ENCODE data around the gene RAB17. TPM values are rescaled to one million over a fixed set of nuclear protein-coding genes. Genes with fewer than 3 reads are reported as not detected.

The RAB17 gene
- total RNA-seq, 4 donors from 2014 or later: 0.26 to 4.6 (median 4.0) TPM

DNA sequence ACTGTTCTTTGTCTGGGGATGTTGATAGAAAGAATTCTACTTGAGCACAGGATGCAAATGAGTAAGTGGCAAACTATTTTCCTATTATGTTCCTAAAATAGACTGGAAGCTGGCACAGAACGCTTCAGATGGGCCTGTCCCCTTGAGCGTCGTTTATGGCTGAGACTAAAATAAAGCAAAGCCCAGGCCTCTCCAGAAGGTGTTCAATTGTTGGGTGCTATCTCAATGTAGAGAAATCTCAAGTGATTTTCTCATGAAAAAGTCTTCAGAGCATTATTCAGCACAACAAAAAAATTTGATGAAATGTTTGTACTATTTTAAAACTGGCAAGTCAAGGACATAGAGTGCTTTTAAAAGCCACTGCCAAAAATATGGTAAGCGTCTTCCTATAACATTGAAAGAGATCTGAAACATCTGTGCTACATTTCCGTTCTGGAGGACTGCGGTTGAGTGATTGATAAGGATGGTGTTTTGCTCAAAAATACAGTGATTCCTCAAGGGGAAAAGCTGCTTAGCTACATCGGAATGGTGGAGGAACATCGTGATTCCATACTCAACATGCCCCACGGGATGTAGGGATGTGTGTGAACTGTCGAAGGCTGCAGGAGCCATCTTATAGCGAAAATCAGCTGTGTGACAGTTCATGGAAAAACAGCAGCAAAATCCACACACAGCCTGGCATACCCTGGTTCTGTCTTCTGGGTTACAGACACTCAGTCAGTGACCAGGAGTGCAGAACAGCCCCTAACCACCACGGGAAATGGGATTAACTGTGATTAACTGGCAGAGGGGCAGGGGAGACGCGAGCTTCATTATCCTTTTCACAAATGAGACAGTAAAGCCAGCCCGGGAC, 26.4 kb upstream of the RAB17 start:
- H3K36me3 ChIP-seq: no peaks in the 10 kb centered on the region
- H3K27me3 ChIP-seq: no peaks in the 10 kb centered on the region
- intact Hi-C loops (cut with DNase I; ENCODE audit: low total_unique reads): no loop called here
- H3K4me1 ChIP-seq: peaks cover 20 to 26% of the 10 kb centered on the region in 2 donors
- DNase-seq: no peak
- TF ChIP-seq POLR2A (IDR thresholded peaks at IDR 0.05): no peak
- TF ChIP-seq, protein P1, sequence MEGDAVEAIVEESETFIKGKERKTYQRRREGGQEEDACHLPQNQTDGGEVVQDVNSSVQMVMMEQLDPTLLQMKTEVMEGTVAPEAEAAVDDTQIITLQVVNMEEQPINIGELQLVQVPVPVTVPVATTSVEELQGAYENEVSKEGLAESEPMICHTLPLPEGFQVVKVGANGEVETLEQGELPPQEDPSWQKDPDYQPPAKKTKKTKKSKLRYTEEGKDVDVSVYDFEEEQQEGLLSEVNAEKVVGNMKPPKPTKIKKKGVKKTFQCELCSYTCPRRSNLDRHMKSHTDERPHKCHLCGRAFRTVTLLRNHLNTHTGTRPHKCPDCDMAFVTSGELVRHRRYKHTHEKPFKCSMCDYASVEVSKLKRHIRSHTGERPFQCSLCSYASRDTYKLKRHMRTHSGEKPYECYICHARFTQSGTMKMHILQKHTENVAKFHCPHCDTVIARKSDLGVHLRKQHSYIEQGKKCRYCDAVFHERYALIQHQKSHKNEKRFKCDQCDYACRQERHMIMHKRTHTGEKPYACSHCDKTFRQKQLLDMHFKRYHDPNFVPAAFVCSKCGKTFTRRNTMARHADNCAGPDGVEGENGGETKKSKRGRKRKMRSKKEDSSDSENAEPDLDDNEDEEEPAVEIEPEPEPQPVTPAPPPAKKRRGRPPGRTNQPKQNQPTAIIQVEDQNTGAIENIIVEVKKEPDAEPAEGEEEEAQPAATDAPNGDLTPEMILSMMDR (IDR thresholded peaks at IDR 0.05): no peak
- peak overlapping the region; percentile 84 to 97 for H3K27ac ChIP-seq
- H3K9me3 ChIP-seq: no peaks in the 10 kb centered on the region
- no peak overlapping the region for H3K4me3 ChIP-seq

DNA sequence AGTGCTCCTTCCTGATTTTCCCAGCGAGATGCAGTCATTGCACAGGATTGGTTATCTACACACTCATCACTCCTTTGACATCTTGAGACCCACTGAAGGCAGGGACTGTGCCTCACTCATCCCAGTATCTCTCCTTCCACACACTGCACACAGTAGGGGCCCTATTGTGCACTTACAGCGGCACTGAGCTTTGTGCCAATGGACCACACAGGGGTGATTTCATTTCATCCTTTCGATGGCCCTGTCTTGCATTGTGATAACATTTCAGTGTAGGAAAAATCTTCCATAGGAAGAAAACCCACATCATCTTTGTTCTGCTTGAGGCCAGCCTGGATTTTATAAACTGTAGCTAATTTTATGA, 25.8 kb upstream of the RAB17 start:
- intact Hi-C loops (cut with DNase I; ENCODE audit: low total_unique reads): no loop called here
- H3K27ac ChIP-seq: peak overlapping the region; percentile 84 to 97
- no peaks in the 10 kb centered on the region for H3K27me3 ChIP-seq

GRCh38 chr2:237615631-237616249, 25.2 kb upstream of the RAB17 start:
- Histone ChIP-seq H3K9me3 (no peaks in the 10 kb centered on the region), H3K4me3 (no peak overlapping the region), H3K36me3 (no peaks in the 10 kb centered on the region), H3K4me1 (peaks cover 20 to 26% of the 10 kb centered on the region in 2 donors), H3K27me3 (no peaks in the 10 kb centered on the region), H3K27ac (peak overlapping the region; percentile 84 to 97)
- no peak for DNase-seq
- TF ChIP-seq, protein P1 (IDR thresholded peaks at IDR 0.05): no peak
- no peak for TF ChIP-seq POLR2A (IDR thresholded peaks at IDR 0.05)
- intact Hi-C loops (cut with DNase I; ENCODE audit: low total_unique reads): no loop called here

More for the DNA sequence above, 25.8 kb upstream of the RAB17 start:
- Histone ChIP-seq H3K4me1 (peaks cover 20 to 26% of the 10 kb centered on the region in 2 donors), H3K36me3 (no peaks in the 10 kb centered on the region), H3K9me3 (no peaks in the 10 kb centered on the region), H3K4me3 (no peak overlapping the region)
- no peak for TF ChIP-seq POLR2A (IDR thresholded peaks at IDR 0.05)
- TF ChIP-seq, protein P1 (IDR thresholded peaks at IDR 0.05): no peak
- DNase-seq: no peak

- no peaks in the 10 kb centered on the region for H3K36me3 ChIP-seq
- intact Hi-C loops (cut with DNase I; ENCODE audit: low total_unique reads): no loop called here
- H3K9me3 ChIP-seq: no peaks in the 10 kb centered on the region
- no peak overlapping the region for H3K4me3 ChIP-seq
- H3K27ac ChIP-seq: peak overlapping the region; percentile 84 to 97
- H3K27me3 ChIP-seq: no peaks in the 10 kb centered on the region
- peaks cover 20 to 26% of the 10 kb centered on the region in 2 donors for H3K4me1 ChIP-seq
- no peak for DNase-seq
- TF ChIP-seq, protein P1 (IDR thresholded peaks at IDR 0.05): no peak
- no peak for TF ChIP-seq POLR2A (IDR thresholded peaks at IDR 0.05)
These were observed 23.7 kb upstream of the RAB17 start for GRCh38 chr2:237614151-237614720.

GRCh38 chr2:237613679-237614078, 23.1 kb upstream of the RAB17 start:
- no peaks in the 10 kb centered on the region for H3K27me3 ChIP-seq
- TF ChIP-seq POLR2A (IDR thresholded peaks at IDR 0.05): no peak
- TF ChIP-seq, protein P1 (IDR thresholded peaks at IDR 0.05): no peak
- H3K9me3 ChIP-seq: no peaks in the 10 kb centered on the region
- H3K36me3 ChIP-seq: no peaks in the 10 kb centered on the region
- intact Hi-C loops (cut with DNase I; ENCODE audit: low total_unique reads): no loop called here
- no peak for DNase-seq
- no peak overlapping the region for H3K4me3 ChIP-seq
- no peak overlapping the region for H3K27ac ChIP-seq
- H3K4me1 ChIP-seq: peaks cover 20 to 26% of the 10 kb centered on the region in 2 donors

Data from uterus (tissue), 4 donors.